GM12878 (cell line): ENCODE results near the gene PYHIN1. TPM values are rescaled to one million over a fixed set of nuclear protein-coding genes. Genes with fewer than 3 reads are reported as not detected.

Experiments
- ATAC-seq: fragments of 200-7000 bp; cut with Tn5 transposase; 3 replicates; pipeline ENCODE4 v1.9.1; 2020; ENCODE audit warnings: mild to moderate bottlenecking, moderate library complexity
- BruUV-seq: library from RNA; stranded (reverse); fragments of 400-500 nt; replicated peaks from 2 replicates; lab custom pipeline; 2021; lab: Mats Ljungman, UMichigan
- CTCF ChIA-PET: fragments of 300-600 bp; sonication (Branson Sonifier 250); formaldehyde crosslinking; extraction: SDS; loops from one replicate; lab custom pipeline; 2021; ENCODE audit warnings: inconsistent platforms; lab: Yijun Ruan, JAX
- POLR2A ChIA-PET: fragments of 350-600 bp; formaldehyde crosslinking; extraction: SDS; loops from one replicate; lab custom pipeline; 2021; ENCODE audit warnings: inconsistent platforms; lab: Charles Lee
- RAD21 ChIA-PET: fragments of 300-600 bp; sonication (Branson Sonifier 250); formaldehyde crosslinking; loops from one replicate; lab custom pipeline; 2023; ENCODE audit warnings: antibody characterized with exemption; ENCODE audit not compliant: unreplicated experiment; lab: Charles Lee
- SMC1A ChIA-PET: fragments of 300-600 bp; sonication (Branson Sonifier 250); formaldehyde crosslinking; loops from one replicate; lab custom pipeline; 2023; ENCODE audit not compliant: unreplicated experiment, uncharacterized antibody; lab: Charles Lee
- DNase-seq: peaks from one replicate; pipeline ENCODE4 v3.0.0-alpha.2; 2011; ENCODE audit warnings: low read depth, low spot score
- FAIRE-seq: peaks from 3 replicates; lab custom pipeline; 2011; peaks lifted over from hg19 to GRCh38; lab: Jason Lieb, UNC
- H2AFZ ChIP-seq: 2 replicates; pipeline ENCODE4 v1.6.0; 2011; ENCODE audit warnings: low read depth, low read length, control low read depth; ENCODE audit not compliant: control insufficient read depth
- H3K27ac ChIP-seq: 2 replicates; pipeline ENCODE4 v1.5.1; 2011; ENCODE audit warnings: control low read depth; ENCODE audit not compliant: control insufficient read depth, insufficient read depth
- H3K27me3 ChIP-seq, 2 experiments: replicated peaks in 1 of 2; 2 replicates each; pipeline versions ENCODE4 v1.6.0 to v1.6.1; 2011; ENCODE audit warnings: low read length in 1 of 2; ENCODE audit not compliant: control insufficient read depth in 2 of 2, insufficient read depth in 2 of 2
- H3K36me3 ChIP-seq, 2 experiments: 2 replicates each; pipeline ENCODE4 v1.5.1; 2011; ENCODE audit warnings: low read length in 1 of 2; ENCODE audit not compliant: control insufficient read depth in 2 of 2, insufficient read depth in 2 of 2
- H3K4me1 ChIP-seq: 2 replicates; pipeline ENCODE4 v1.6.1; 2011; ENCODE audit warnings: mild to moderate bottlenecking, low read length, moderate library complexity, mixed read lengths; ENCODE audit not compliant: control insufficient read depth, insufficient read depth
- H3K4me2 ChIP-seq: 2 replicates; pipeline ENCODE4 v1.6.0; 2011; ENCODE audit warnings: control low read depth; ENCODE audit not compliant: control insufficient read depth, insufficient read depth
- H3K4me3 ChIP-seq: fragments of 200-600 bp; sonication (generic); 2 replicates; pipeline ENCODE4 v1.5.1; 2016
- H3K79me2 ChIP-seq: 2 replicates; pipeline ENCODE4 v1.6.0; 2011; ENCODE audit warnings: low read length; ENCODE audit not compliant: control insufficient read depth, insufficient read depth
- H3K9ac ChIP-seq: 2 replicates; pipeline ENCODE4 v1.8.0; 2011; ENCODE audit warnings: low read length, control low read depth, mixed read lengths; ENCODE audit not compliant: control insufficient read depth, insufficient read depth
- H3K9me3 ChIP-seq: replicated peaks from 3 replicates; pipeline ENCODE4 v1.5.1; 2011; ENCODE audit warnings: mild to moderate bottlenecking, low read length; ENCODE audit not compliant: control insufficient read depth, insufficient read depth
- H4K20me1 ChIP-seq: 2 replicates; pipeline ENCODE4 v1.6.0; 2011; ENCODE audit not compliant: control insufficient read depth, insufficient read depth
- DPF2 ChIP-seq: fragments of 450-650 bp; IDR thresholded peaks from 2 replicates; pipeline ENCODE4 v1.6.1; 2017; ENCODE audit warnings: mild to moderate bottlenecking
- JUND ChIP-seq: IDR thresholded peaks from 2 replicates; pipeline ENCODE4 v1.6.1; 2012; ENCODE audit warnings: low read depth, mild to moderate bottlenecking, low read length, improper control_type of control experiment, moderate library complexity
- KAT2A ChIP-seq: conservative IDR thresholded peaks from 2 replicates; pipeline ENCODE4 v1.6.1; 2011; ENCODE audit warnings: low read depth, low read length; ENCODE audit not compliant: control insufficient read depth
- MAX ChIP-seq: IDR thresholded peaks from 2 replicates; pipeline ENCODE4 v1.6.1; 2012; ENCODE audit warnings: low read depth, low read length, improper control_type of control experiment
- MEF2B ChIP-seq: fragments of 450-650 bp; IDR thresholded peaks from 2 replicates; pipeline ENCODE4 v1.6.1; 2018; ENCODE audit warnings: mild to moderate bottlenecking, moderate library complexity; ENCODE audit not compliant: partially characterized antibody, poor library complexity, severe bottlenecking
- NFYA ChIP-seq: IDR thresholded peaks from 2 replicates; pipeline ENCODE4 v1.6.1; 2011; ENCODE audit warnings: low read depth, mild to moderate bottlenecking, low read length, improper control_type of control experiment, borderline replicate concordance
- PAX8 ChIP-seq: fragments of 450-650 bp; IDR thresholded peaks from 2 replicates; pipeline ENCODE4 v1.6.1; 2017; ENCODE audit warnings: mild to moderate bottlenecking, moderate library complexity
- POLR2A ChIP-seq: IDR thresholded peaks from 2 replicates; pipeline ENCODE4 v1.6.1; 2011; ENCODE audit warnings: low read depth, mild to moderate bottlenecking, low read length
- SMARCA5 ChIP-seq: fragments of 450-650 bp; IDR thresholded peaks from 2 replicates; pipeline ENCODE4 v1.6.1; 2017; ENCODE audit warnings: mild to moderate bottlenecking
- ZNF687 ChIP-seq: fragments of 450-650 bp; IDR thresholded peaks from 2 replicates; pipeline ENCODE4 v1.6.1; 2017; ENCODE audit warnings: mild to moderate bottlenecking, moderate library complexity
- WGBS: methylation state at CpG from one replicate; pipeline ENCODE4 v1.1.6; 2016; ENCODE audit warnings: low lambda C conversion rate; ENCODE audit not compliant: insufficient replicate concordance, insufficient coverage; ENCODE audit errors: missing lambda C conversion rate; 5-methylcytosine and 5-hydroxymethylcytosine counted together
- in situ Hi-C: fragments of 300-500 bp; cut with MboI; formaldehyde crosslinking; loops from 9 replicates; pipeline ENCODE4 v1.14.3; 2018; ENCODE audit warnings: mixed read lengths
- intact Hi-C: fragments of 100-400 bp; cut with micrococcal nuclease; formaldehyde crosslinking; loops from one replicate; pipeline ENCODE4 v1.14.2; 2022; ENCODE audit not compliant: unreplicated experiment
- polyA plus RNA-seq, 11 experiments: library from polyadenylated mRNA; depleted of rRNA in 4 of 11; unstranded in 6 of 11; stranded (reverse) in 5 of 11; fragments of >200 nt; fragmentation: Nextera tagmentation in 4 of 11; fragmentation: Illumina TruSeq in 1 of 11; extraction: Ambion mirVana in 4 of 11; extraction: Trizol in 1 of 11; gene quantifications; 1 replicate in 1 of 11; 2 replicates in 10 of 11; pipeline versions ENCODE4 v1.2.1 to v1.2.3, GENCODE V29; 2011 to 2016; ENCODE audit warnings: inconsistent platforms in 2 of 11, missing spikeins in 2 of 11, low read depth in 1 of 11
- total RNA-seq, 4 experiments: library from RNA; depleted of rRNA in 3 of 4; stranded (reverse); fragments of >200 nt in 3 of 4; fragmentation: Illumina TruSeq in 1 of 4; extraction: Trizol in 1 of 4; gene quantifications; 2 replicates each; pipeline versions ENCODE4 v1.2.1 to v1.2.3, GENCODE V29; 2013 to 2021

The PYHIN1 gene
- total and polyA plus RNA-seq, 10 of the 15 experiments (the other 5 are each of a cell fraction or from before 2014, with no cell fraction given), result 0.19 to 7.2 (median 0.38) TPM

GRCh38 chr1:158916085-158916484 is 15.3 kb upstream of the PYHIN1 start:
- ChIA-PET SMC1A (no interaction called here), RAD21 (no interaction called here)

GRCh38 chr1:158924677-158925076 is 6.7 kb upstream of the PYHIN1 start:
- FAIRE-seq (no peak), DNase-seq (no peak), ATAC-seq (no peak)
- Histone ChIP-seq H3K27me3 (no peaks in the 10 kb centered on the region), H3K4me2 (no peak overlapping the region), H3K9ac (no peak overlapping the region), H3K9me3 (no peaks in the 10 kb centered on the region; the same call in 1 of the 3 replicates), H3K4me3 (no peak overlapping the region), H2AFZ (no peak overlapping the region), H3K27ac (no peak overlapping the region), H3K79me2 (no peaks in the 10 kb centered on the region), H4K20me1 (no peaks in the 10 kb centered on the region), H3K4me1 (no peaks in the 10 kb centered on the region), H3K36me3 (no peaks in the 10 kb centered on the region)
- WGBS, result 75% methylated on average over 2 of the region's 2 CpGs
- RAD21 ChIA-PET, result no interaction called here
- POLR2A ChIA-PET, result no interaction called here
- no TSS peak for BruUV-seq
- TF ChIP-seq POLR2A (no peak), JUND (no peak), SMARCA5 (no peak), ZNF687 (no peak), PAX8 (no peak), DPF2 (no peak), KAT2A (no peak)
- SMC1A ChIA-PET, result interaction anchor here (0.8 kb wide), 1 partner anchor 26 kb away, joined by 4 read pairs; no protein-coding TSS in a partner anchor
- intact Hi-C loops, result no loop called here
- CTCF ChIA-PET, result no interaction called here
- in situ Hi-C loops, result no loop called here

More at GRCh38 chr1:158916085-158916484, 15.3 kb upstream of the PYHIN1 start:
- Histone ChIP-seq H3K4me3 (no peak overlapping the region), H3K9ac (no peak overlapping the region), H3K4me1 (no peaks in the 10 kb centered on the region), H4K20me1 (no peaks in the 10 kb centered on the region), H3K9me3 (no peaks in the 10 kb centered on the region; the same call in 1 of the 3 replicates), H3K79me2 (no peaks in the 10 kb centered on the region), H3K27ac (no peak overlapping the region), H2AFZ (no peak overlapping the region), H3K4me2 (no peak overlapping the region), H3K36me3 (no peaks in the 10 kb centered on the region), H3K27me3 (no peaks in the 10 kb centered on the region)
- in situ Hi-C loops, result no loop called here
- WGBS, result 7% methylated on average over 1 of the region's 1 CpG
- no peak for ATAC-seq
- no peak for TF ChIP-seq MAX
- TF ChIP-seq NFYA, result no peak
- no peak for TF ChIP-seq MEF2B
- intact Hi-C loops, result no loop called here
- DNase-seq, result no peak
- CTCF ChIA-PET, result interaction anchor here (0.6 kb wide), 1 partner anchor 26 kb away, joined by 3 read pairs; no protein-coding TSS in a partner anchor
- BruUV-seq, result no TSS peak
- FAIRE-seq, result no peak
- POLR2A ChIA-PET, result no interaction called here
